ENCODE data around the gene ID3.

DNA sequence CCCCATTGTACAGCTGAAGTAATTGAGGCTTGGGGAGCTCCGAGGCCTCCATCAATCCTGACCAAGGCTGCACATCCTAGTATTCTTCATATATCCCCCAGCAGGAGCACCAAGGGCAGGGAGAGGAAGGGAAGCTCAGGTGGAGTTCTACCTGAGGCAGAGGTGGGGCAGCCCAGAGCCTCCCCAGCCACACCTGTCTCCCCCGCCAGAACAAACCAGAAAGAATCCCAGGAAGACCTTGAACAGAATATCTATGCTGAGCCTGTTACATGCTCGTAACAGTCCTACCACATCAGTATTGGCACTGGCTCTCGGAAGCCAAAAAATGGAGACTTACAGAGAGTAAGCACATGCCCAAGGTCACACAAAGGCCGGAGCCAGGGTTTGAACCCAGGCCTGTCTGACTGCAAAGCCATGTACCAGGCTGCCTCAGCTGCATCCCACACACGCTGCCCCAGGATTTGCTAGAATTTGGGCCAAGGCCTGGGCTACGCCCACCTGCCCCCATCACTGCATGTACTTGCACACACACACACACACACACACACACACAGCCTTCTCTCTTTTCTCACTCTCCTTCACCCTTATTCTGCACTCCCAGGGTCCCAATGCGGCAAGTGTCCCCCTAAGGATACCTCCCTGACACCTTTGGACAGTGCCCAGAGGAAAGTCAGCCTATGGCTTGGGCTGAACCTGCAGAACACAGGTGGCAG lies 32.8 kb downstream of the ID3 start:
- TF ChIP-seq, protein P1, sequence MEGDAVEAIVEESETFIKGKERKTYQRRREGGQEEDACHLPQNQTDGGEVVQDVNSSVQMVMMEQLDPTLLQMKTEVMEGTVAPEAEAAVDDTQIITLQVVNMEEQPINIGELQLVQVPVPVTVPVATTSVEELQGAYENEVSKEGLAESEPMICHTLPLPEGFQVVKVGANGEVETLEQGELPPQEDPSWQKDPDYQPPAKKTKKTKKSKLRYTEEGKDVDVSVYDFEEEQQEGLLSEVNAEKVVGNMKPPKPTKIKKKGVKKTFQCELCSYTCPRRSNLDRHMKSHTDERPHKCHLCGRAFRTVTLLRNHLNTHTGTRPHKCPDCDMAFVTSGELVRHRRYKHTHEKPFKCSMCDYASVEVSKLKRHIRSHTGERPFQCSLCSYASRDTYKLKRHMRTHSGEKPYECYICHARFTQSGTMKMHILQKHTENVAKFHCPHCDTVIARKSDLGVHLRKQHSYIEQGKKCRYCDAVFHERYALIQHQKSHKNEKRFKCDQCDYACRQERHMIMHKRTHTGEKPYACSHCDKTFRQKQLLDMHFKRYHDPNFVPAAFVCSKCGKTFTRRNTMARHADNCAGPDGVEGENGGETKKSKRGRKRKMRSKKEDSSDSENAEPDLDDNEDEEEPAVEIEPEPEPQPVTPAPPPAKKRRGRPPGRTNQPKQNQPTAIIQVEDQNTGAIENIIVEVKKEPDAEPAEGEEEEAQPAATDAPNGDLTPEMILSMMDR (IDR thresholded peaks at IDR 0.05 in 2 of 3, conservative IDR thresholded peaks at IDR 0.05 in 1 of 3; ENCODE audit: insufficient read depth in 2 of 3, low read depth in 1 of 3, low read length in 3 of 3) = no peak
- TF ChIP-seq ZBTB7A (IDR thresholded peaks at IDR 0.05; ENCODE audit: borderline replicate concordance, control insufficient read depth, low read depth, low read length) (no peak), MYNN (IDR thresholded peaks at IDR 0.05) (no peak), MYNN (CRISPR knock-in tag; IDR thresholded peaks at IDR 0.05) (no peak), RBM15 (IDR thresholded peaks at IDR 0.05; ENCODE audit: insufficient read depth, low read length) (no peak), RB1 (IDR thresholded peaks at IDR 0.05; ENCODE audit: low read depth) (no peak)
- TF ChIP-seq, protein P2, sequence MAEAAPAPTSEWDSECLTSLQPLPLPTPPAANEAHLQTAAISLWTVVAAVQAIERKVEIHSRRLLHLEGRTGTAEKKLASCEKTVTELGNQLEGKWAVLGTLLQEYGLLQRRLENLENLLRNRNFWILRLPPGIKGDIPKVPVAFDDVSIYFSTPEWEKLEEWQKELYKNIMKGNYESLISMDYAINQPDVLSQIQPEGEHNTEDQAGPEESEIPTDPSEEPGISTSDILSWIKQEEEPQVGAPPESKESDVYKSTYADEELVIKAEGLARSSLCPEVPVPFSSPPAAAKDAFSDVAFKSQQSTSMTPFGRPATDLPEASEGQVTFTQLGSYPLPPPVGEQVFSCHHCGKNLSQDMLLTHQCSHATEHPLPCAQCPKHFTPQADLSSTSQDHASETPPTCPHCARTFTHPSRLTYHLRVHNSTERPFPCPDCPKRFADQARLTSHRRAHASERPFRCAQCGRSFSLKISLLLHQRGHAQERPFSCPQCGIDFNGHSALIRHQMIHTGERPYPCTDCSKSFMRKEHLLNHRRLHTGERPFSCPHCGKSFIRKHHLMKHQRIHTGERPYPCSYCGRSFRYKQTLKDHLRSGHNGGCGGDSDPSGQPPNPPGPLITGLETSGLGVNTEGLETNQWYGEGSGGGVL (CRISPR knock-in tag; IDR thresholded peaks at IDR 0.05) = no peak
